ENCODE measurements around the gene LY6G5C. TPM values are rescaled to one million over a fixed set of nuclear protein-coding genes. Genes with fewer than 3 reads are reported as not detected.
A peak's percentile ranks its signal among the peaks of the same experiment; 100 is the strongest.

Gene LY6G5C
- total RNA-seq, 1 donor: 0.43 TPM

DNA sequence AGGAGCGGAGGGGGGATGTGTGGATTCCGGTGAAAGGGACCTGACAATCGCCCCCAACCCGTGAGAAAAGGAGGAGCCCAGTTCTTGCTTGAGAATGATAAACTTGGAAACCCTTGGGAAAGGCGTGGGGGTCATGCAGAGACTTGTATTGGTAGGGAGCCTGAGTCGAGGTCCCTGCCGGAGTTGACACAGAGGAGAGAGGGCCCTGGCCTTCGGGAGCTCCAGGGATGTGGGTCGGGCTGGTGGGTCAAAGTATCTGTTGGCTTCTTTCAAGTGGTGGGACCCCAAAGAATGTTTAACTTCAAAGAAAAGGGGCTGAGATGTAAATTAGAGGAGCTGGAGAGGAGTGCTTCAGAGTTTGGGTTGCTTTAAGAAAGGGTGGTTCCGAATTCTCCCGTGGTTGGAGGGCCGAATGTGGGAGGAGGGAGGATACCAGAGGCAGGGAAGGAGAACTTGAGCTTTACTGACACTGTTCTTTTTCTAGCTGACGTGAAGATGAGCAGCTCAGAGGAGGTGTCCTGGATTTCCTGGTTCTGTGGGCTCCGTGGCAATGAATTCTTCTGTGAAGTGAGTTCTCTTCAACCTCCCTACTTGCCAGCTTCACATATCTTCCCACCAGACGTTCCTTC lies 14.4 kb downstream of the LY6G5C start:
- H3K4me3 ChIP-seq (ENCODE audit: low read depth, low read length): peak overlapping the region; percentile 96
- TF ChIP-seq, protein P1, sequence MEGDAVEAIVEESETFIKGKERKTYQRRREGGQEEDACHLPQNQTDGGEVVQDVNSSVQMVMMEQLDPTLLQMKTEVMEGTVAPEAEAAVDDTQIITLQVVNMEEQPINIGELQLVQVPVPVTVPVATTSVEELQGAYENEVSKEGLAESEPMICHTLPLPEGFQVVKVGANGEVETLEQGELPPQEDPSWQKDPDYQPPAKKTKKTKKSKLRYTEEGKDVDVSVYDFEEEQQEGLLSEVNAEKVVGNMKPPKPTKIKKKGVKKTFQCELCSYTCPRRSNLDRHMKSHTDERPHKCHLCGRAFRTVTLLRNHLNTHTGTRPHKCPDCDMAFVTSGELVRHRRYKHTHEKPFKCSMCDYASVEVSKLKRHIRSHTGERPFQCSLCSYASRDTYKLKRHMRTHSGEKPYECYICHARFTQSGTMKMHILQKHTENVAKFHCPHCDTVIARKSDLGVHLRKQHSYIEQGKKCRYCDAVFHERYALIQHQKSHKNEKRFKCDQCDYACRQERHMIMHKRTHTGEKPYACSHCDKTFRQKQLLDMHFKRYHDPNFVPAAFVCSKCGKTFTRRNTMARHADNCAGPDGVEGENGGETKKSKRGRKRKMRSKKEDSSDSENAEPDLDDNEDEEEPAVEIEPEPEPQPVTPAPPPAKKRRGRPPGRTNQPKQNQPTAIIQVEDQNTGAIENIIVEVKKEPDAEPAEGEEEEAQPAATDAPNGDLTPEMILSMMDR (IDR thresholded peaks at IDR 0.05; ENCODE audit: insufficient read depth, low read depth, low read length): no peak
- no peak for DNase-seq (ENCODE audit: low read depth)

DNA sequence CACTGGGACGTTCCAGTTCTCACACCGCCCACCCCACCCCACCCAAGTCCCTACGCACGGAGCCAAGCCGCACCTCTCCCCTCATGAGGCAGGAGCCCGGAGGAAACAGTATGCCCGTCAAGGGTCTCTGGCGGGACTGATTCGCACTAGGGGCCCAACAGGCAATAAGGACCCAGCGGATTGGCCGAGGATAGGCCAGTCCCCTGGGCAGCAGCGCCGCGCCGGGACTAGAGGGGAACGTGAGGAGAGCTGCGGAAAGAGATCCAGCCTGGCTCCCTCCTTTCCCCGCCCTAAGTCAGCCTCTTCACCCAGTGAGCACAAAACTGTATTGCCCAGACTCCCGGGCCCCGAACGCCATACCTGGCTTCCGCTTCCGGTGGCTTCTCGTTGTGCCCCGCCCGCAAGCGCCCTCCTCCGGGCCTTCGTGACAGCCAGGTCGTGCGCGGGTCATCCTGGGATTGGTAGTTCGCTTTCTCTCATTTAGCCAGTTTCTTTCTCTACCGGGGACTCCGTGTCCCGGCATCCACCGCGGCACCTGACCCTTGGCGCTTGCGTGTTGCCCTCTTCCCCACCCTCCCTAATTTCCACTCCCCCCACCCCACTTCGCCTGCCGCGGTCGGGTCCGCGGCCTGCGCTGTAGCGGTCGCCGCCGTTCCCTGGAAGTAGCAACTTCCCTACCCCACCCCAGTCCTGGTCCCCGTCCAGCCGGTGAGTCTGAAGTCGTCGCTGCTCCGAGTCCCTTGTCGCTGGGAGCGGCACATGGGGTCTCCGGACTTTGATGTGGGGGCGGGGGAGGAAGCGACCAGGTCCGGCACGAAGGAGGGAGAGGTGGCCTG lies 15.1 kb downstream of the LY6G5C start, which contains the start of gene CSNK2B:
Gene CSNK2B (plus strand): TSS at position 580 of the 836 bp plus-strand sequence. CDS start 752 bp downstream, outside the sequence.
- peak within 1 kb of the TSS; percentile 96 for H3K4me3 ChIP-seq (ENCODE audit: low read depth, low read length)
- TF ChIP-seq, protein P1 (IDR thresholded peaks at IDR 0.05; ENCODE audit: insufficient read depth, low read depth, low read length): no peak
- peak; percentile 97 for DNase-seq (ENCODE audit: low read depth)

GRCh38 chr6:31664790-31665500 lies 15.9 kb downstream of the LY6G5C start, which contains the start of gene GPANK1:
Gene GPANK1, minus strand, starts transcription at chr6:31664997. Its CDS starts 519 bp downstream, at chr6:31664478.
- DNase-seq (ENCODE audit: low read depth): peak; percentile 97
- TF ChIP-seq, protein P1 (IDR thresholded peaks at IDR 0.05; ENCODE audit: insufficient read depth, low read depth, low read length): no peak
- peak within 1 kb of the TSS; percentile 96 for H3K4me3 ChIP-seq (ENCODE audit: low read depth, low read length)

- peak; percentile 80 for DNase-seq (ENCODE audit: low read depth)
- TF ChIP-seq, protein P1 (IDR thresholded peaks at IDR 0.05; ENCODE audit: insufficient read depth, low read depth, low read length): no peak
- H3K4me3 ChIP-seq (ENCODE audit: low read depth, low read length): peak overlapping the region; percentile 96
Measured at GRCh38 chr6:31663961-31664789, 16.7 kb downstream of the LY6G5C start.

GRCh38 chr6:31663126-31663960 lies 17.5 kb downstream of the LY6G5C start:
- H3K4me3 ChIP-seq (ENCODE audit: low read depth, low read length): peak overlapping the region; percentile 96
- TF ChIP-seq, protein P1 (IDR thresholded peaks at IDR 0.05; ENCODE audit: insufficient read depth, low read depth, low read length): no peak
- DNase-seq (ENCODE audit: low read depth): no peak
